HCT116 (cell line): ENCODE measurements around the gene PPFIA2. TPM values are rescaled to one million over a fixed set of nuclear protein-coding genes. Genes with fewer than 3 reads are reported as not detected.

Experiments used
- ATAC-seq: fragments of 200-7000 bp; cut with Tn5 transposase; 2 replicates; pipeline ENCODE4 v1.9.1; 2020; ENCODE audit warnings: mild to moderate bottlenecking, moderate library complexity
- BruUV-seq: library from RNA; stranded (reverse); fragments of 400-500 nt; replicated peaks from 2 replicates; lab custom pipeline; 2021; lab: Mats Ljungman, UMichigan
- CTCF ChIA-PET: fragments of 300-600 bp; sonication (Branson Sonifier 250); formaldehyde crosslinking; loops from one replicate; lab custom pipeline; 2021; ENCODE audit warnings: antibody characterized with exemption; lab: Charles Lee
- POLR2A ChIA-PET: fragments of 300-600, 350-600 bp; sonication (Branson Sonifier 250); formaldehyde crosslinking; loops from one replicate; lab custom pipeline; 2021; ENCODE audit warnings: antibody characterized with exemption; lab: Charles Lee
- RAD21 ChIA-PET, 2 experiments: fragments of 300-600 bp; sonication (Branson Sonifier 250); formaldehyde crosslinking; loops; one replicate each; lab custom pipeline; 2023; ENCODE audit warnings: low total read pairs in 2 of 2; ENCODE audit not compliant: uncharacterized antibody in 2 of 2, unreplicated experiment in 2 of 2, low non-redundant PET in 1 of 2; lab: Charles Lee
- DNase-seq: peaks from one replicate; pipeline ENCODE4 v3.0.0-alpha.2; 2010; ENCODE audit warnings: low read depth, low spot score
- H2AFZ ChIP-seq: fragments of 200-600 bp; shearing (Covaris generic), sonication (generic); 2 replicates; pipeline ENCODE4 v1.6.1; 2017; ENCODE audit warnings: low read depth, mixed run types, mixed read lengths, antibody characterized with exemption, low read length; ENCODE audit not compliant: poor library complexity, severe bottlenecking
- H3K27ac ChIP-seq: 2 replicates; pipeline ENCODE4 v1.5.1; 2012; ENCODE audit warnings: low read depth, low read length
- H3K27me3 ChIP-seq: fragments of 200-600 bp; sonication (generic); 2 replicates; pipeline ENCODE4 v1.6.1; 2016; ENCODE audit warnings: mixed run types, low read length, mixed read lengths; ENCODE audit not compliant: insufficient read depth
- H3K36me3 ChIP-seq, 2 experiments: fragments of 200-500 bp in 1 of 2; fragments of 200-600 bp in 1 of 2; sonication (Bioruptor generic) in 1 of 2; sonication (generic) in 1 of 2; 2 replicates each; pipeline versions ENCODE4 v1.5.1 to v1.6.1; 2014 to 2016; ENCODE audit warnings: low read length in 2 of 2, inconsistent platforms in 1 of 2, mixed read lengths in 1 of 2, mixed run types in 1 of 2; ENCODE audit not compliant: insufficient read depth in 2 of 2, control insufficient read depth in 1 of 2
- H3K4me1 ChIP-seq, 2 experiments: fragments of 200-600 bp in 1 of 2; sonication (generic) in 1 of 2; 2 replicates each; pipeline versions ENCODE4 v1.5.1 to v1.6.1; 2012 to 2017; ENCODE audit warnings: low read length in 2 of 2, inconsistent platforms in 1 of 2, mild to moderate bottlenecking in 1 of 2, mixed read lengths in 1 of 2, mixed run types in 1 of 2, moderate library complexity in 1 of 2; ENCODE audit not compliant: insufficient read depth in 2 of 2, control insufficient read depth in 1 of 2
- H3K4me2 ChIP-seq: fragments of 200-600 bp; sonication (generic); 2 replicates; pipeline ENCODE4 v1.6.1; 2017; ENCODE audit warnings: mixed run types, low read length, mixed read lengths
- H3K4me3 ChIP-seq, 2 experiments: fragments of 200-600 bp in 1 of 2; sonication (generic) in 1 of 2; replicated peaks in 1 of 2; 2 replicates each; pipeline ENCODE4 v1.5.1; 2011 to 2016; ENCODE audit warnings: low read length in 2 of 2, control low read depth in 1 of 2, low read depth in 1 of 2, mild to moderate bottlenecking in 1 of 2, mixed read lengths in 1 of 2, mixed run types in 1 of 2
- H3K79me2 ChIP-seq: fragments of 200-600 bp; sonication (generic); 2 replicates; pipeline ENCODE4 v1.6.1; 2017; ENCODE audit warnings: mild to moderate bottlenecking, mixed run types, low read length, moderate library complexity, mixed read lengths; ENCODE audit not compliant: insufficient read depth
- H3K9ac ChIP-seq: fragments of 200-600 bp; sonication (generic); 2 replicates; pipeline ENCODE4 v1.6.1; 2016; ENCODE audit warnings: low read length, mixed read lengths
- H3K9me2 ChIP-seq: fragments of 200-600 bp; sonication (generic), shearing (Covaris generic); 2 replicates; pipeline ENCODE4 v1.6.1; 2017; ENCODE audit warnings: mixed run types, mild to moderate bottlenecking, moderate library complexity; ENCODE audit not compliant: insufficient read depth
- H3K9me3 ChIP-seq, 2 experiments: fragments of 200-500 bp in 1 of 2; fragments of 200-600 bp in 1 of 2; sonication (Bioruptor generic) in 1 of 2; sonication (generic) in 1 of 2; 2 replicates each; pipeline ENCODE4 v1.6.1; 2014 to 2017; ENCODE audit warnings: low read length in 2 of 2, mixed read lengths in 2 of 2, inconsistent platforms in 1 of 2, low read depth in 1 of 2, mild to moderate bottlenecking in 1 of 2, mixed run types in 1 of 2, moderate library complexity in 1 of 2; ENCODE audit not compliant: control insufficient read depth in 1 of 2, insufficient read depth in 1 of 2
- H4K20me1 ChIP-seq: fragments of 200-600 bp; sonication (generic), shearing (Covaris generic); 2 replicates; pipeline ENCODE4 v1.6.1; 2017; ENCODE audit warnings: mixed run types, mild to moderate bottlenecking, moderate library complexity; ENCODE audit not compliant: insufficient read depth
- CBX3 ChIP-seq: IDR thresholded peaks from 2 replicates; pipeline ENCODE4 v1.6.1; 2012; ENCODE audit warnings: low read depth
- EGR1 ChIP-seq: IDR thresholded peaks from 2 replicates; pipeline ENCODE4 v1.6.1; 2012; ENCODE audit warnings: low read depth
- ELF1 ChIP-seq: IDR thresholded peaks from 2 replicates; pipeline ENCODE4 v1.6.1; 2012; ENCODE audit warnings: low read depth, borderline replicate concordance
- EZH2 ChIP-seq: fragments of 200-600 bp; sonication (generic); IDR thresholded peaks from 2 replicates; pipeline ENCODE4 v1.6.1; 2017; ENCODE audit warnings: antibody characterized with exemption, mixed run types
- EZH2phosphoT487 ChIP-seq: fragments of 200-600 bp; IDR thresholded peaks from 2 replicates; pipeline ENCODE4 v1.6.1; 2018; ENCODE audit warnings: antibody characterized with exemption, borderline replicate concordance
- FOSL1 ChIP-seq: IDR thresholded peaks from 2 replicates; pipeline ENCODE4 v1.6.1; 2012; ENCODE audit warnings: low read depth
- JUND ChIP-seq: IDR thresholded peaks from 2 replicates; pipeline ENCODE4 v1.6.1; 2012
- MAX ChIP-seq: IDR thresholded peaks from 2 replicates; pipeline ENCODE4 v1.6.1; 2012
- POLR2A ChIP-seq: IDR thresholded peaks from 2 replicates; pipeline ENCODE4 v1.7.0; 2011; ENCODE audit warnings: borderline replicate concordance; ENCODE audit not compliant: insufficient read depth, insufficient read length; ENCODE audit errors: extremely low read depth
- POLR2AphosphoS5 ChIP-seq: IDR thresholded peaks from 2 replicates; pipeline ENCODE4 v1.6.1; 2011; ENCODE audit warnings: mild to moderate bottlenecking, low read depth, low read length, moderate library complexity
- RAD21 ChIP-seq: IDR thresholded peaks from 2 replicates; pipeline ENCODE4 v1.6.1; 2012; ENCODE audit warnings: low read depth, mild to moderate bottlenecking
- SIN3A ChIP-seq: IDR thresholded peaks from 2 replicates; pipeline ENCODE4 v1.6.1; 2012; ENCODE audit warnings: low read depth
- SP1 ChIP-seq: IDR thresholded peaks from 2 replicates; pipeline ENCODE4 v1.6.1; 2012; ENCODE audit warnings: low read depth
- YY1 ChIP-seq: IDR thresholded peaks from 2 replicates; pipeline ENCODE4 v1.6.1; 2011; ENCODE audit warnings: low read length, low read depth, moderate library complexity, mild to moderate bottlenecking; ENCODE audit not compliant: insufficient replicate concordance; ENCODE audit errors: extremely low read depth
- ZFX ChIP-seq: fragments of 450-650 bp; IDR thresholded peaks from 2 replicates; pipeline ENCODE4 v1.6.1; 2017
- ZNF274 ChIP-seq: fragments of 200-500 bp; sonication (Bioruptor generic); IDR thresholded peaks from 2 replicates; pipeline ENCODE4 v1.6.1; 2014; ENCODE audit warnings: mild to moderate bottlenecking, low read depth, low read length, inconsistent platforms
- intact Hi-C: fragments of 100-400 bp; cut with micrococcal nuclease; formaldehyde crosslinking; loops from 2 replicates; pipeline ENCODE4 v1.10.0; 2022
- total RNA-seq: library from RNA; stranded (reverse); gene quantifications from one replicate; pipeline ENCODE4 v1.2.1, GENCODE V29; 2021; ENCODE audit not compliant: unreplicated experiment
- TF ChIP-seq, protein P1 (sequence below): IDR thresholded peaks from 2 replicates; pipeline ENCODE4 v1.6.1; 2012; ENCODE audit warnings: low read depth

The PPFIA2 gene
- total RNA-seq, 1 experiment from 2014 or later = not detected

DNA sequence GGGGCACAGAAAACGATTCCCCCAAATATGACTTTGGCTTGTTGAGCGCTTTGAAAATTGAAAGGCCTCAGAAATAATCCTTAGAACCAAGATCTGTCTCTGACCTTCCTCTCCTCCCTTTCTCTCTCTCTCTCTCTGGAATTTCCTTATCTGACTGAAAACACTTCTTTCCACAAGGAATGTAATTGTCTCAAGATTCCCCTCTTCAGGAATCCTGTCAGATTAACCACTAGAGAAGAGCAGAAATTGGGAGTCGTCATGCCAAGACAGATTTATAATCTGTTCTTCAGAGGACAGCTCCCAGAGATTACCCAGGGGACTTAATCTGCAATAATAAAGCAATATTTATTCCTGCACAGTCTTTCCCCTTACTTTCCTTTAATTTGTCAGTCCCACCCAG is 363.7 kb downstream of the PPFIA2 start:
- no TSS peak for BruUV-seq
- RAD21 ChIA-PET = no interaction called here

More for the DNA sequence above, 363.7 kb downstream of the PPFIA2 start:
- Histone ChIP-seq H3K4me3 (no peak overlapping the region), H3K9ac (no peak overlapping the region), H3K36me3 (no peaks in the 10 kb centered on the region), H3K9me3 (no peaks in the 10 kb centered on the region), H3K9me2 (no peaks in the 10 kb centered on the region), H3K4me2 (no peak overlapping the region), H3K27me3 (no peaks in the 10 kb centered on the region)
- DNase-seq = no peak
- ChIA-PET CTCF (no interaction called here), POLR2A (no interaction called here)
- no peak for ATAC-seq
- intact Hi-C loops = no loop called here
- TF ChIP-seq SP1 (no peak), ZFX (no peak), MAX (no peak), POLR2AphosphoS5 (no peak), ZNF274 (no peak), RAD21 (no peak), FOSL1 (no peak), EGR1 (no peak), EZH2phosphoT487 (no peak), CBX3 (no peak), JUND (no peak), POLR2A (no peak), YY1 (no peak), SIN3A (no peak), EZH2 (no peak), ELF1 (no peak)
- TF ChIP-seq, protein P1, sequence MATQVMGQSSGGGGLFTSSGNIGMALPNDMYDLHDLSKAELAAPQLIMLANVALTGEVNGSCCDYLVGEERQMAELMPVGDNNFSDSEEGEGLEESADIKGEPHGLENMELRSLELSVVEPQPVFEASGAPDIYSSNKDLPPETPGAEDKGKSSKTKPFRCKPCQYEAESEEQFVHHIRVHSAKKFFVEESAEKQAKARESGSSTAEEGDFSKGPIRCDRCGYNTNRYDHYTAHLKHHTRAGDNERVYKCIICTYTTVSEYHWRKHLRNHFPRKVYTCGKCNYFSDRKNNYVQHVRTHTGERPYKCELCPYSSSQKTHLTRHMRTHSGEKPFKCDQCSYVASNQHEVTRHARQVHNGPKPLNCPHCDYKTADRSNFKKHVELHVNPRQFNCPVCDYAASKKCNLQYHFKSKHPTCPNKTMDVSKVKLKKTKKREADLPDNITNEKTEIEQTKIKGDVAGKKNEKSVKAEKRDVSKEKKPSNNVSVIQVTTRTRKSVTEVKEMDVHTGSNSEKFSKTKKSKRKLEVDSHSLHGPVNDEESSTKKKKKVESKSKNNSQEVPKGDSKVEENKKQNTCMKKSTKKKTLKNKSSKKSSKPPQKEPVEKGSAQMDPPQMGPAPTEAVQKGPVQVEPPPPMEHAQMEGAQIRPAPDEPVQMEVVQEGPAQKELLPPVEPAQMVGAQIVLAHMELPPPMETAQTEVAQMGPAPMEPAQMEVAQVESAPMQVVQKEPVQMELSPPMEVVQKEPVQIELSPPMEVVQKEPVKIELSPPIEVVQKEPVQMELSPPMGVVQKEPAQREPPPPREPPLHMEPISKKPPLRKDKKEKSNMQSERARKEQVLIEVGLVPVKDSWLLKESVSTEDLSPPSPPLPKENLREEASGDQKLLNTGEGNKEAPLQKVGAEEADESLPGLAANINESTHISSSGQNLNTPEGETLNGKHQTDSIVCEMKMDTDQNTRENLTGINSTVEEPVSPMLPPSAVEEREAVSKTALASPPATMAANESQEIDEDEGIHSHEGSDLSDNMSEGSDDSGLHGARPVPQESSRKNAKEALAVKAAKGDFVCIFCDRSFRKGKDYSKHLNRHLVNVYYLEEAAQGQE = no peak
- TF ChIP-seq, all 23 proteins: peak for 0
- H2AFZ ChIP-seq = no peak overlapping the region
- H3K27ac ChIP-seq = no peak overlapping the region
- no peaks in the 10 kb centered on the region for H4K20me1 ChIP-seq
- no peaks in the 10 kb centered on the region for H3K4me1 ChIP-seq
- no peaks in the 10 kb centered on the region for H3K79me2 ChIP-seq
